Natural killer cell (primary cell): ENCODE data around the gene PDCD1LG2. TPM values are rescaled to one million over a fixed set of nuclear protein-coding genes. Genes with fewer than 3 reads are reported as not detected.

Experiments used
- ATAC-seq, 3 donors: fragments of 150-1000 bp in 2 of 3; fragments of 200-7000 bp in 1 of 3; cut with Tn5 transposase; 1 replicate in 1 of 3; 2 replicates in 2 of 3; pipeline ENCODE4 v1.10.0; 2021; ENCODE audit warnings: mild to moderate bottlenecking in 2 of 3, moderate library complexity in 2 of 3
- DNase-seq, 2 donors: peaks; one replicate each; pipeline versions ENCODE4 v3.0.0 to v3.0.0-alpha.2; 2013 to 2021; ENCODE audit warnings: mixed read lengths in 1 of 2
- H3K27ac ChIP-seq: one replicate; pipeline ENCODE4 v1.5.1; 2013; ENCODE audit warnings: mild to moderate bottlenecking, low read length
- H3K27me3 ChIP-seq: one replicate; pipeline ENCODE4 v1.6.1; 2013; ENCODE audit warnings: low read length; ENCODE audit not compliant: control insufficient read depth, insufficient read depth
- H3K36me3 ChIP-seq: one replicate; pipeline ENCODE4 v1.6.1; 2013; ENCODE audit warnings: low read length; ENCODE audit not compliant: control insufficient read depth, insufficient read depth
- H3K4me1 ChIP-seq: one replicate; pipeline ENCODE4 v1.6.1; 2013; ENCODE audit warnings: low read length; ENCODE audit not compliant: control insufficient read depth, insufficient read depth
- H3K4me3 ChIP-seq: one replicate; pipeline ENCODE4 v1.5.1; 2013; ENCODE audit warnings: low read length
- H3K9me3 ChIP-seq: one replicate; pipeline ENCODE4 v1.6.1; 2013; ENCODE audit warnings: low read length; ENCODE audit not compliant: control insufficient read depth, insufficient read depth
- H3K27ac Mint-ChIP-seq, 2 donors: one replicate each; pipeline ENCODE4 v1.8.0; 2022; ENCODE audit warnings: mild to moderate bottlenecking in 2 of 2, mixed read lengths in 2 of 2, moderate library complexity in 1 of 2
- H3K27me3 Mint-ChIP-seq, 2 donors: one replicate each; pipeline ENCODE4 v1.8.0; 2022; ENCODE audit warnings: low read depth in 2 of 2, mixed read lengths in 2 of 2
- H3K36me3 Mint-ChIP-seq: one replicate; pipeline ENCODE4 v1.8.0; 2022; ENCODE audit warnings: mixed read lengths
- H3K4me1 Mint-ChIP-seq, 2 donors: one replicate each; pipeline ENCODE4 v1.8.0; 2022; ENCODE audit warnings: mixed read lengths in 2 of 2
- H3K4me3 Mint-ChIP-seq: one replicate; pipeline ENCODE4 v1.8.0; 2022; ENCODE audit warnings: mild to moderate bottlenecking, moderate library complexity, mixed read lengths
- H3K9me3 Mint-ChIP-seq, 2 donors: one replicate each; pipeline ENCODE4 v1.8.0; 2022; ENCODE audit warnings: mixed read lengths in 2 of 2
- WGBS: methylation state at CpG from one replicate; pipeline ENCODE4 v1.1.7; 2013; ENCODE audit warnings: missing lambda C conversion rate; ENCODE audit not compliant: insufficient coverage; 5-methylcytosine and 5-hydroxymethylcytosine counted together
- intact Hi-C: fragments of 100-400 bp; cut with micrococcal nuclease; formaldehyde crosslinking; loops from one replicate; pipeline ENCODE4 v1.14.2; 2022
- total RNA-seq, 4 donors: library from RNA; stranded (reverse); fragments of 120-200 nt in 1 of 4; gene quantifications; one replicate each; pipeline versions ENCODE4 v1.2.3 to v1.2.4, GENCODE V29; 2013 to 2022
- TF ChIP-seq, protein P1 (sequence below): fragments of 200-600 bp; IDR thresholded peaks from one replicate; pipeline ENCODE4 v1.8.0; 2022; ENCODE audit warnings: antibody characterized with exemption

Gene PDCD1LG2
- total RNA-seq, 3 donors from 2014 or later (not counting 1 experiment from before 2014, with no cell fraction given): 0.14 to 1.2 (median 0.16) TPM

DNA sequence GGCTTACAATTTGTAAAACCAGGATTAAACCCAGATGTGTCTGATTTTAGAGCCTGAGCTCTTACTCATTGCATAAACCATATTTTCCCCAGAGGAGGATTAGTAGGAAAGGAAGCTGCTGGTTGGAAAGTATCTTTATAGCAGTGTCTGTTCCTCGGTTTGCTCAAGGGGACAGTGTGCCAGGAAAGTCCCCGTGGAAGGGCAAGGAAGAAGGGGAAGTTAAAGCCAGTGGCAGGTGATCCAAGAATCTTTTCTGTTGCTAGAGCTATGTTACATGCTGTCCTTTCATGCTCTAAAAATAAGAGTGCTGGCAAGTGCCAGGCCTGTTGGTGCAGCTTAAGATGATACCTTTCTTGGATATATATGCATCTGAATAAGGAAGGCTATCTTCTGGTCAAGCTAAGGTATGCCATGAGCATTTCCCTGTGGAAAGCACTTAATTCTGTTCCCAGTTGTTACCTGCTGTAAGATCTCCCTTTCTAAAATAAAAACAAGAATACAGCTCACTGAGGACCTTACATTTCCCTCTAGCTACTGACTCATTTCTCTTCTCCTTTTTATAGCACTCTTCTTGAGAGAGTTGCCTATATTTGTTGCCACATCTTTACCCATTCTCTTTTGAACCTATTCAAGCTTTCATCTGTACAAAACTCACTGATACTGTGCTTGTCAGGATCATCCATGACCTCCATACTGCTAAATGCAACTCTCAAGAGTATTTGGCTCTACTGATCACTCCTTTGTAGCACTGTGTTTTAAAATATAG lies 8.0 kb downstream of the PDCD1LG2 start:
- Mint-ChIP-seq H3K4me1 (peaks cover 0 to 6% of the 10 kb centered on the region in 2 donors), H3K36me3 (no peaks in the 10 kb centered on the region), H3K4me3 (no peak overlapping the region), H3K27me3 (no peaks in the 10 kb centered on the region), H3K9me3 (no peaks in the 10 kb centered on the region), H3K27ac (no peak overlapping the region)
- no peak for ATAC-seq
- intact Hi-C loops: no loop called here
- 30% methylated on average over 2 of the region's 2 CpGs for WGBS
- H3K9me3 ChIP-seq: no peaks in the 10 kb centered on the region
- DNase-seq: no peak
- TF ChIP-seq, protein P1, sequence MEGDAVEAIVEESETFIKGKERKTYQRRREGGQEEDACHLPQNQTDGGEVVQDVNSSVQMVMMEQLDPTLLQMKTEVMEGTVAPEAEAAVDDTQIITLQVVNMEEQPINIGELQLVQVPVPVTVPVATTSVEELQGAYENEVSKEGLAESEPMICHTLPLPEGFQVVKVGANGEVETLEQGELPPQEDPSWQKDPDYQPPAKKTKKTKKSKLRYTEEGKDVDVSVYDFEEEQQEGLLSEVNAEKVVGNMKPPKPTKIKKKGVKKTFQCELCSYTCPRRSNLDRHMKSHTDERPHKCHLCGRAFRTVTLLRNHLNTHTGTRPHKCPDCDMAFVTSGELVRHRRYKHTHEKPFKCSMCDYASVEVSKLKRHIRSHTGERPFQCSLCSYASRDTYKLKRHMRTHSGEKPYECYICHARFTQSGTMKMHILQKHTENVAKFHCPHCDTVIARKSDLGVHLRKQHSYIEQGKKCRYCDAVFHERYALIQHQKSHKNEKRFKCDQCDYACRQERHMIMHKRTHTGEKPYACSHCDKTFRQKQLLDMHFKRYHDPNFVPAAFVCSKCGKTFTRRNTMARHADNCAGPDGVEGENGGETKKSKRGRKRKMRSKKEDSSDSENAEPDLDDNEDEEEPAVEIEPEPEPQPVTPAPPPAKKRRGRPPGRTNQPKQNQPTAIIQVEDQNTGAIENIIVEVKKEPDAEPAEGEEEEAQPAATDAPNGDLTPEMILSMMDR: no peak
- H3K27ac ChIP-seq: no peak overlapping the region
- peaks cover 6% of the 10 kb centered on the region for H3K4me1 ChIP-seq
- no peak overlapping the region for H3K4me3 ChIP-seq
- H3K36me3 ChIP-seq: no peaks in the 10 kb centered on the region
- H3K27me3 ChIP-seq: no peaks in the 10 kb centered on the region

DNA sequence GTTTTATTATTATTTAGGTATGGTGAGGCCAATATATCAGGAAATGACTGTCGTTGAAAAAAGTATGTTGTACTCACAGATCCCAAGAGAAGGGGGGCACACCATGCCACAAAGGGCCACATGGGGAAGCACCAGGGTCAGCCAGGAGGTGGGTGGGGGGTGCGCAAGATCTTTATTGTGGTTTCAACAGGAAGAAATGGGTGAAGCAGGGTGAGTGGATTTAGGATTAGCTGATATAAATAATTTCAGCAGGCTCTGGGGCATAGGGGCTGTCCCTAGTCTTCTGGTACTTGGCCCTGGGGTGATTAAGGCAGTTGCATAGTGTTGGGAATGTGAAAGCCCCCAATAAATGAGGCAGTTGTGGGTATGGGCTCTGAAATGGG lies 8.6 kb downstream of the PDCD1LG2 start:
- H3K4me3 ChIP-seq: no peak overlapping the region
- H3K4me1 ChIP-seq: peaks cover 6% of the 10 kb centered on the region
- no peaks in the 10 kb centered on the region for H3K9me3 ChIP-seq
- no peaks in the 10 kb centered on the region for H3K36me3 ChIP-seq
- WGBS: 3% methylated on average over 2 of the region's 2 CpGs
- peaks cover 0 to 6% of the 10 kb centered on the region in 2 donors for H3K4me1 Mint-ChIP-seq
- H3K27me3 ChIP-seq: no peaks in the 10 kb centered on the region
- ATAC-seq: no peak
- H3K27ac ChIP-seq: no peak overlapping the region
- no peaks in the 10 kb centered on the region for H3K36me3 Mint-ChIP-seq
- TF ChIP-seq, protein P1: no peak
- no peak overlapping the region for H3K27ac Mint-ChIP-seq
- intact Hi-C loops: no loop called here
- no peak overlapping the region for H3K4me3 Mint-ChIP-seq
- H3K27me3 Mint-ChIP-seq: no peaks in the 10 kb centered on the region
- no peaks in the 10 kb centered on the region for H3K9me3 Mint-ChIP-seq
- no peak for DNase-seq

DNA sequence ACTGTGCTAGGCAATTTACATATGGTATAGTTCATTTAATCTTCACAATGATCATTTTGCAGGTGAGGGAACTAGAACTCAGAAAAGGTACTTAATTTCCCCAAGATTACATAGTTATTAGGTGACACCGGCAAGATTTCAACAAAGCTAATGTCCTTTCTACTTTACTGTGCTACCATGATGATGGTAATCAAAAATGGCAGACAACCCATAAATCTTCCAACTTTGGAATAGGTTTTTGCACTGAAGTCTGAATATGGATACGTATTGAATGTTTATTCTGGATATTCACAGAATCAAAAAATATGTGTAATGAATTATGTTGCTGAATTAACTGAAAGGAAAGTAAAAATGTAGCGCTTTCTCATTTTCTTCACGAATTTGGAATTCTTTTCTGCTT lies 13.8 kb downstream of the PDCD1LG2 start:
- H3K4me1 ChIP-seq: peaks cover 2% of the 10 kb centered on the region
- Mint-ChIP-seq H3K4me3 (no peak overlapping the region), H3K27ac (no peak overlapping the region), H3K4me1 (peaks cover 0 to 1% of the 10 kb centered on the region in 2 donors), H3K9me3 (no peaks in the 10 kb centered on the region), H3K27me3 (no peaks in the 10 kb centered on the region), H3K36me3 (no peaks in the 10 kb centered on the region)
- H3K36me3 ChIP-seq: no peaks in the 10 kb centered on the region
- no peak overlapping the region for H3K27ac ChIP-seq
- no peaks in the 10 kb centered on the region for H3K27me3 ChIP-seq
- ATAC-seq (no peak), DNase-seq (no peak)
- intact Hi-C loops: no loop called here
- WGBS: 100% methylated on average over 3 of the region's 4 CpGs
- TF ChIP-seq, protein P1: no peak
- no peaks in the 10 kb centered on the region for H3K9me3 ChIP-seq
- no peak overlapping the region for H3K4me3 ChIP-seq
